GM13977 (cell line): Measurements from ENCODE around the gene ACSF3.

Experiments used
- DNase-seq: peaks from one replicate; pipeline ENCODE4 v3.0.0; 2012; ENCODE audit warnings: low spot score
- in situ Hi-C: fragments of 300-500 bp; cut with MboI; formaldehyde crosslinking; loops from one replicate; pipeline ENCODE4 v1.12.0; 2022; ENCODE audit warnings: low sequenced_read_pairs, low pct_unique_long_range_greater_than_20kb, mixed read lengths, inconsistent platforms; ENCODE audit not compliant: unreplicated experiment
- TF ChIP-seq, protein P1 (sequence below): IDR thresholded peaks from 2 replicates; pipeline ENCODE4 v1.5.1; 2012; ENCODE audit warnings: mild to moderate bottlenecking, control low read depth; ENCODE audit not compliant: insufficient read depth; ENCODE audit errors: extremely low read depth, missing control alignments

Gene ACSF3

GRCh38 chr16:89133457-89134127, 39.9 kb downstream of the ACSF3 start:
- TF ChIP-seq, protein P1, sequence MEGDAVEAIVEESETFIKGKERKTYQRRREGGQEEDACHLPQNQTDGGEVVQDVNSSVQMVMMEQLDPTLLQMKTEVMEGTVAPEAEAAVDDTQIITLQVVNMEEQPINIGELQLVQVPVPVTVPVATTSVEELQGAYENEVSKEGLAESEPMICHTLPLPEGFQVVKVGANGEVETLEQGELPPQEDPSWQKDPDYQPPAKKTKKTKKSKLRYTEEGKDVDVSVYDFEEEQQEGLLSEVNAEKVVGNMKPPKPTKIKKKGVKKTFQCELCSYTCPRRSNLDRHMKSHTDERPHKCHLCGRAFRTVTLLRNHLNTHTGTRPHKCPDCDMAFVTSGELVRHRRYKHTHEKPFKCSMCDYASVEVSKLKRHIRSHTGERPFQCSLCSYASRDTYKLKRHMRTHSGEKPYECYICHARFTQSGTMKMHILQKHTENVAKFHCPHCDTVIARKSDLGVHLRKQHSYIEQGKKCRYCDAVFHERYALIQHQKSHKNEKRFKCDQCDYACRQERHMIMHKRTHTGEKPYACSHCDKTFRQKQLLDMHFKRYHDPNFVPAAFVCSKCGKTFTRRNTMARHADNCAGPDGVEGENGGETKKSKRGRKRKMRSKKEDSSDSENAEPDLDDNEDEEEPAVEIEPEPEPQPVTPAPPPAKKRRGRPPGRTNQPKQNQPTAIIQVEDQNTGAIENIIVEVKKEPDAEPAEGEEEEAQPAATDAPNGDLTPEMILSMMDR: no peak
- DNase-seq: no peak
- in situ Hi-C loops: no loop called here

DNA sequence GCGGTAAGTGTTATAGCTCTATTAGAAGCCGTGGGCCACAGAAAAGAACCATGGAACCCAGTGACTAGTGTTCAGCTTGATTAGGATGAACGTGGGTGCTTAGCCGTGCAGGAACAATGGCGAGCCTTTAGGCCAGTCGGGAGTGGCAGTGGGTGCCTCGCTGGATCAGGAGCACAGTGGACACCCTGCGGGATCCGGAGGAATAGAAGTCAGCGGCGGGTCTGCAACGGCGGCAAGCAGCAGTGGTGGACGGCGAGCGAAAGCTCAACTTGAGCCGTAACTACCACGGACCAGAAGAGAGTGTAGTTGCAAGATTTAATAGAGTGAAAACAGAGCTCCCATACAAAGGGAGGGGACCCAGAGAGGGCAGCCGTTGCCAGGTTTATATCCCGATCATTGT, 40.6 kb downstream of the ACSF3 start:
- no peak for DNase-seq
- in situ Hi-C loops: no loop called here
- TF ChIP-seq, protein P1: no peak

DNA sequence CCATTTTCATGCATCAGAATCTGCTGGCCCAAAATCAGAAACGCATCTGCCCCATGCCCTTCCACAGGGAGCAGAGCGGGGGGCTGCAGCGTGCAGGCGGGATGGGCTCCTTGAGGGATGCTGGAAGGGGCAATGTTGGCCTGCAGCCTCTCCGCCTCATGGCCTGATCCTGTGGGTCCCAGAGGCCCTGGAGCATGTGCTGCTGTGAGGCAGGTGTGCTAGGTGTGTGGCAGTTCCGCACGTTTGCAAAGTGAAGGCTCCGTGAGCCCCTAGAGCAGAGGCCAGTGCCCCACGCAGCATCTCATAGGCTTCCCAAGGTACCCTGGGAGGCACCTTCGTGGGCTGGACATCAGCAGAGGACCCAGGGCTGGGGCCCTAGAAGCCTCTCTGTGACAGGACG, 41.5 kb downstream of the ACSF3 start:
- no peak for DNase-seq
- in situ Hi-C loops: no loop called here
- TF ChIP-seq, protein P1: no peak

DNA sequence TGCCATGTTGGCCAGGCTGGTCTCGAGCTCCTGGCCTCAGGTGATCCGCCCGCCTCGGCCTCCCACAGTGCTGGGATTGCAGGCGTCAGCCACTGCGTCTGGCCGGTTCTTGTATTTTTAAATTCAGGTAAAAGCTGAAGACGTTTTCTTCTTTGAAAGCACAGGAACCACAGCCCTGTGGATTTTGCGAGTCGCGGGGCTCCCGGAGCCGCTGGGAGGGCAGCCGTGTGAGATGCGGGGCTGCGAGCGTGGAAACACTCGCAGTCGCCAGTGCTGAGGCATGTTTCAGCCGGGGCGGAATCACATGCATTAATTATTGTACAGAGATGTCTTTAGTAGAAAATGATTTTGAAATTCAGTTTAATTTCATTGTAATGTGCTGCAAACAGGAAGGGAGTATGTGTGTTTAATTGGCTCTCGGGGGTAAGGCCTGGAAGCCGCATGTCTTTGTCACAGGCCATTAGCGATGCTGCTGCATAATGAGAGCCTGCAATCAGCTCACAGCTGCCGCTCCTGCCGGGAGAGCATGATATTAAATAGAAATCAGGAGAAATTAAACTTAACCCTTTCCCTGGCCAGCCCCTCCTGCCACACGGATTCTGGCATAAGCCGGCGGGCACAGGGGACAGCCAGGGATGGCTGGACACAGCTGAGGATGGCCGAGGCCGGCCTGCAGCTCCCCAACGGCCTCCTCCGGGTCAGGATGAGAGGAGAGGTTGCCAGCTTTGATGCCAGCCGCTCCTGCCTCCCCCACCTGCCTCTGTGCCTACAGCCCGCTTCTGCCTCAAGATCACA, 42.5 kb downstream of the ACSF3 start:
- in situ Hi-C loops: no loop called here
- no peak for DNase-seq
- TF ChIP-seq, protein P1: no peak

DNA sequence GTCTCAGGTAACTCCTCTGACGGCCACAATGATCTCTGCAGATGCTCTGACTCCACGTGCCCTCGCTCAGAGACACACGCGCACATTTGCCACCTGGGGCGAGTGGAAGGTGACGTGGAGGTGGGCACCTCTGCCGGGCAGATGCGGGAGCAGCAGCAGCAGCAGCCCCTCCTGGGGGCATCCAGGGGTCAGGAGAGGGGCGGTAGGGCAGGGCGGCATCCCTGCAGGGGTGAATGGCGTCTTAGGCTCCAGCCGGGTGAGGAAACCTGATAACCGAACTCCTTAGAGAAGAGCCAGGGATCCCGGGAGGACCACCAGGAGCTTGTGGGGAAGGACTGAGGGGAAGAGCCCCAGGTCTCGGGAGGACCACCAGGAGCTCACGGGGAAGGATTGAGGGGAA, 43.3 kb downstream of the ACSF3 start:
- DNase-seq: no peak
- TF ChIP-seq, protein P1: no peak
- in situ Hi-C loops: no loop called here

GRCh38 chr16:89137666-89138512, 44.2 kb downstream of the ACSF3 start:
- no peak for DNase-seq
- in situ Hi-C loops: no loop called here
- TF ChIP-seq, protein P1: no peak
